Fibroblast of pulmonary artery (primary cell): Measurements from ENCODE around the gene ABCB11.
"Not testable (repeated sequence)": the region's sequence is repeated elsewhere in the genome, so short reads cannot be mapped to it uniquely, and the experiment has no call there.

Source experiments
- DNase-seq: peaks from one replicate; pipeline ENCODE4 v3.0.0-alpha.2; 2010; ENCODE audit warnings: low read depth
- H3K4me3 ChIP-seq: replicated peaks from 2 replicates; pipeline ENCODE4 v1.5.1; 2011; ENCODE audit warnings: low read depth, mild to moderate bottlenecking, control low read depth, low read length, moderate library complexity
- TF ChIP-seq, protein P1 (sequence below): IDR thresholded peaks from 2 replicates; pipeline ENCODE4 v1.5.1; 2011; ENCODE audit warnings: mild to moderate bottlenecking, control low read depth, low read length, inconsistent platforms; ENCODE audit errors: missing control alignments

The ABCB11 gene

GRCh38 chr2:168935810-168936581 is 95.1 kb downstream of the ABCB11 start:
- TF ChIP-seq, protein P1, sequence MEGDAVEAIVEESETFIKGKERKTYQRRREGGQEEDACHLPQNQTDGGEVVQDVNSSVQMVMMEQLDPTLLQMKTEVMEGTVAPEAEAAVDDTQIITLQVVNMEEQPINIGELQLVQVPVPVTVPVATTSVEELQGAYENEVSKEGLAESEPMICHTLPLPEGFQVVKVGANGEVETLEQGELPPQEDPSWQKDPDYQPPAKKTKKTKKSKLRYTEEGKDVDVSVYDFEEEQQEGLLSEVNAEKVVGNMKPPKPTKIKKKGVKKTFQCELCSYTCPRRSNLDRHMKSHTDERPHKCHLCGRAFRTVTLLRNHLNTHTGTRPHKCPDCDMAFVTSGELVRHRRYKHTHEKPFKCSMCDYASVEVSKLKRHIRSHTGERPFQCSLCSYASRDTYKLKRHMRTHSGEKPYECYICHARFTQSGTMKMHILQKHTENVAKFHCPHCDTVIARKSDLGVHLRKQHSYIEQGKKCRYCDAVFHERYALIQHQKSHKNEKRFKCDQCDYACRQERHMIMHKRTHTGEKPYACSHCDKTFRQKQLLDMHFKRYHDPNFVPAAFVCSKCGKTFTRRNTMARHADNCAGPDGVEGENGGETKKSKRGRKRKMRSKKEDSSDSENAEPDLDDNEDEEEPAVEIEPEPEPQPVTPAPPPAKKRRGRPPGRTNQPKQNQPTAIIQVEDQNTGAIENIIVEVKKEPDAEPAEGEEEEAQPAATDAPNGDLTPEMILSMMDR = no peak
- DNase-seq = peak; percentile 71
- no peak overlapping the region for H3K4me3 ChIP-seq

GRCh38 chr2:168934826-168935225 is 96.3 kb downstream of the ABCB11 start:
- no peak for DNase-seq
- TF ChIP-seq, protein P1 = no peak
- H3K4me3 ChIP-seq = no peak overlapping the region

GRCh38 chr2:168932174-168932573 is 99.0 kb downstream of the ABCB11 start:
- DNase-seq, H3K4me3 ChIP-seq: not testable (repeated sequence)

DNA sequence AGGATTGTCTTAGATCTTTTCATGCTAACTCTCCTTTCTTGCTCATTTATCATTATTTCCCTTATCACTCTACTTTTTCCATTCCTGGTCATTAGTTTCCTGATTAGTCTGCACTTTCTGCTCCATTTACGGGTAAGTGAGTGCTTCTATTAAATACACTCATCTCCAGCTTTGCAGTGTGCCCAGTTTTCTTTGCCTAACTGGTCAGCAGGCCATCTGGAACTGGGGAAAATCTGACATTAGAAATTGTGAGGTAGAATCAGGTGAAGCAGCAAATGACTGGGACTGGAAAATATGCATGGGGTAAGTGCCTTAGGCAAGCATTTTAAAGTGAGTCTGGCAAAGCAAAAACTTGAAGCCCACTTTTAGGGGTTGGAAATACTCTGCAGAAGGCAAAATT is 100.9 kb downstream of the ABCB11 start:
- DNase-seq = no peak
- TF ChIP-seq, protein P1 = no peak

GRCh38 chr2:168929031-168929430 is 102.1 kb downstream of the ABCB11 start:
- TF ChIP-seq, protein P1 = no peak
- no peak overlapping the region for H3K4me3 ChIP-seq
- peak; percentile 54 for DNase-seq

More for the DNA sequence above, 100.9 kb downstream of the ABCB11 start:
- H3K4me3 ChIP-seq = no peak overlapping the region

DNA sequence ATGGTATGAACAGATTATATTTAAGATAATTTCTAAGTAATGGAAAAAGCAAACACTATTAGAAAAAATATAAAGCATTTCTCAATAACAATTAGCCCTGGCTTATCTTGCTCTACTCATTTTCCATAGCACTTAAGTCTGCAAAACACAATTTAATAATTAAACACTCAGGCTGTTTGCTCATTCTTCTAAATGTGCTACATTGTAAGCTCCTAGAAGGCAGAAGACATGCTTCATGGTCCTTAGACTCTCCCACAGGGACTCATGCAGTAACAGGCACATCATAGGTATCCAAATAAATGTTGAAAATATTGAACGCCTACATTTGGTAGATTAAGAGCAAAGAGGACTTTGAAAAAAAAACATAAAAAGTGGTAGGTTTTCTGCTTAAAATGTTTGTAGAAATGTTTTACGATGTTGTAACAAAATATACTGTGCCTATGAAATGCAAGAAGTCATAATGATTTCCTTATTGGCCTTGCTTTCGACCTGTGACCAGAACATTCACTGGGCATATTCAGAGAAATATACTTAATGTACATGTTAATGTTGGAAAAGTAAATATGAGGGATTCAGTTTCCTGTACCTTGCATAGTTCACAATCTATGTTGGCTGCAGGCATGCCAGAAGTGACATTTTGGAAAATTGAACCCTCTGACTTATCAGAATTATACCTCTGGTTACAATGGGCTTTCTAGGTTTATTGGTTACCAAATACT is 102.9 kb downstream of the ABCB11 start:
- DNase-seq = no peak
- TF ChIP-seq, protein P1 = no peak
- H3K4me3 ChIP-seq = no peak overlapping the region

DNA sequence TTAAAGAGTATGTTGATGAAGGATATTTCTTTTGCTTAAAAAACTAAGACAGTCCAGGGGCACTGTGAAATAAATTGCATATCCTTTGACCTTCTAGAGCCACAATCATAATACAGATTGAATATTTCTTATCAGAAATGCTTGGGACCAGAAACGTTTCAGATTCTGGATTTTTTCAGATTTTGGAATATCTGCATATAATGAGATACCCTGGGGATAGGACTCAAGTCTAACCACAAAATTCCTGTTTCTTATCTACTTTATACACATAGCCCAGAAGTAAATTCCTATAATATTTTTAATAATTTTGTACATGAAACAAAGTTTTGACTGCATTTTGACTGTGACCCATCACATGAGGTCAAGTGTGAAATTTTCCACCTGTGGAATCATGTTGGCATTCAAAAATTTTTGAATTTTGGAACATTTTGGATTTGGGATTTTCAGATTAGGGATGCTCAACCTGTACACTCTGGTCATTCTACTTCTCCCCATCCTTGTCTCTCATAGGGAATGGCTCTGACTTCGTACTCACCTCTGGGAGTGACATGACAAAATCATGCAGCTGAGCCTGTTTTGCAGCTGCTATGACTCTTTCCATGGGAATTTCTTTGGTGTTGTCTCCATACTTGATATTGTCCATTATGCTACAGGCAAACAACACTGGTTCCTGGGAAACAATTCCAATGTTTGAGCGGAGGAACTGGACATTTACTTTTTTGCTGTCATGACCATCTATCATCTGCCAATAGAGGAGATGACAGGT is 104.3 kb downstream of the ABCB11 start:
- DNase-seq = no peak
- H3K4me3 ChIP-seq = no peak overlapping the region
- TF ChIP-seq, protein P1 = no peak
